Stimulated activated CD8-positive, alpha-beta memory T cell treated with anti-CD3 and anti-CD28 coated beads, Interleukin-7, amount 100 ng/mL, for 1 hour (primary cell): ENCODE results near the gene ATP7A.
"Not testable (repeated sequence)": the region's sequence is repeated elsewhere in the genome, so short reads cannot be mapped to it uniquely, and the experiment has no call there.

Experiments used
- DNase-seq, 2 donors: peaks; one replicate each; pipeline ENCODE4 v3.0.0-alpha.2; 2020; ENCODE audit warnings: low read depth in 2 of 2

Gene ATP7A

GRCh38 chrX:78035061-78035460 is 124.6 kb downstream of the ATP7A start:
- no peak for DNase-seq

DNA sequence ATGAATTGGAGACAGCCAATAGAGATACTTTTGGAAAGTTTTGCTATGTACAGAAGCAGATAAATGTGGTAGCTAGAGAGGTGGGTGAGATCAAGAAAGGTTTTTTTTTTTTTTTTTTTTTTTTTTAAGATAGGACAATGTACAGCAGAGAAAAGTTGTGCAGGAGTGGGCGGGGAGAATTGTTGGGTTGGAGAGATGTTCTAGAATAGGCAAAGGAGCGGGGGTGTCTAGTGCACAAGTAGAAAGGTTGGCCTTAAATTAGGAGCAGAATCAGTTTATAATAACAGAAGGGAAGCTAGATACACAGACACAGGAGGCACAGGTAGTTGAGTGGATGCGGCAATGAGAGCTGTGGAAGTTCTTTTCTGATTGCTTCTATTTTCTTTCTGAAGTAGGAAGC is 127.4 kb downstream of the ATP7A start:
- no peak for DNase-seq

DNA sequence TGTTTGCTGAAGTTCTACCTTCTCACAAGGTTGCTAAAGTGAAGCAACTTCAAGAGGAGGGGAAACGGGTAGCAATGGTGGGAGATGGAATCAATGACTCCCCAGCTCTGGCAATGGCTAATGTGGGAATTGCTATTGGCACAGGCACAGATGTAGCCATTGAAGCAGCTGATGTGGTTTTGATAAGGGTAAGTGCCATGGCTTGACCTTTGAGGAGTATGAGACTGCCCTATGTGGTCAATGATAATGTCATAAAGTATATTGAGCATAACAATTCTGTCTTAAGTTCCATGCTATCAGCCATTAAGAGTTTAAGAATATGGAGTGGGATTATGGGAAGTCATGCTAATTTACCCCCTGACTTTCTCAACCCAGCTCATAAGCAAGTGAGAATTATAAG is 132.1 kb downstream of the ATP7A start:
- DNase-seq = no peak

DNA sequence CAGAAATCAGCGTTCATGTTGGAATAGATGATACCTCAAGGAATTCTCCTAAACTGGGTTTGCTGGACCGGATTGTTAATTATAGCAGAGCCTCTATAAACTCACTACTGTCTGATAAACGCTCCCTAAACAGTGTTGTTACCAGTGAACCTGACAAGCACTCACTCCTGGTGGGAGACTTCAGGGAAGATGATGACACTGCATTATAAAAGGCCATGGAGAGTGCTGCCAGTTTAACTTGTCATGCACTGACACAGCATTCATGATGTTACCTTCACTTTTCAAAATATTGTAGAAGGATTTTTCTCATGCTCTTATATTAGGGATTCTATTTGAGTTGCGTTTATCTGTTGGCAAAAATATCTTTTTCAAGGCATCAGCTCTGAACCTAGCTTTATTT is 135.9 kb downstream of the ATP7A start:
- DNase-seq = no peak

GRCh38 chrX:78048052-78048451 is 137.6 kb downstream of the ATP7A start:
- no peak for DNase-seq

- DNase-seq = no peak
Observed at GRCh38 chrX:78063687-78064086, 153.2 kb downstream of the ATP7A start.

- no peak for DNase-seq
Observed at GRCh38 chrX:78064152-78064551, 153.7 kb downstream of the ATP7A start.

DNA sequence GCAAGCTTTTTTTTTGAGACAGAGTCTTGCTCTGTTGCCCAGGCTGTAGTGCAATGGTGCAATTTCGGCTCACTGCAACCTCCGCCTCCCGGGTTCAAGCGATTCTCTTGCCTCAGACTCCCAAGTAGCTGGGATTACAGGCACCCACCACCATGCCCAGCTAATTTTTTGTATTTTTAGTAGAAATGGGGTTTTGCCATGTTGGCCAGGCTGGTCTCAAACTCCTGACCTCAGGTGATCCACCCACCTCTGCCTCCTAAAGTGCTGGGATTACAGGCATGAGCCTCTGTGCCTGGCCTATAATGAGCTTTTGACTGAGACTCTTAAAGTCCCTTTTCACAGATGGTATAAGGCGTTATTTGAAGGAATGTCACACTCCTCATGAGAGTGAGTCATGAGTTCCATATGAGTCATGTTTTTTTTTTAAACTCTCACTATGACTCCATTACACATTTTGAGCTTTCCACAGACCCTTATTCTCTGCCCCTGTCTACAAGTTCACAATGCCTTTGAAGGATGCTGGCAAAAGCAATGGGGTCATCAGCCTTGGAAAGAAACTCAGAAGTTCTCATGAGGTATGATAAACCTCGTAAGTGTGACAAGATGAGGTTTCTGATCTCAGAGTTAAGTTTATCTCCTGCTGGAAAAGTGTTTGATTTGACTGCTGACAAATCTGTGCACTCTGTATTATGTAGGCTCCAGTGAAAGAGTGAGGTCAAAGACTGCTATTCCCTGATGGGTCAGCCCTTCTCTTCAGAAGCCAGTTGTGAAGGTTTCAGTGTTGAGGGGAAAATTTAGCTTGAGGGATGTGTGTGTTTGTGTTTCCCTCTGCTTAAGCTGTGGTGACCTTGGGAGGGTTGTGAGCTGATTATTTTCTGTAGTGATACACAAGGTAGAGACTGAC is 154.5 kb downstream of the ATP7A start:
- DNase-seq = not testable (repeated sequence)

DNA sequence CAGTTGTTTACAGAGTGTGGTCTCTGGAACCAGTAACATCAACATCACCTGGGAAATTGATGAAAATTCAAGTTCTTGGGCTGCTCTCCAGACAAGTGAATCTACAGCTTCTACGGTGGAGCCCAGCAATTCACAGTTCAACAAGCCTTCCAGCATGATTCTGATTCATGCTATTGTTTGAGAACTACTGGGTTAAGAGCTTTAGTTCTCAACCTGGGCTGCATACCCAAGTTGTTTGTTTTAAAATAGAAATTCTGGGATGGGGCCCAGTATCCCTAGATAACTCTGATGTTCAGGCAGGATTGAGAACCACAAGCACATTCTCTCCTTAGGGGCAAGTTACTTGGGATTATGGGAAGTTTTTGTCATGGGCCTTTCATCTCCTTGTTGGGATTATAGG is 155.6 kb downstream of the ATP7A start:
- DNase-seq = no peak

DNA sequence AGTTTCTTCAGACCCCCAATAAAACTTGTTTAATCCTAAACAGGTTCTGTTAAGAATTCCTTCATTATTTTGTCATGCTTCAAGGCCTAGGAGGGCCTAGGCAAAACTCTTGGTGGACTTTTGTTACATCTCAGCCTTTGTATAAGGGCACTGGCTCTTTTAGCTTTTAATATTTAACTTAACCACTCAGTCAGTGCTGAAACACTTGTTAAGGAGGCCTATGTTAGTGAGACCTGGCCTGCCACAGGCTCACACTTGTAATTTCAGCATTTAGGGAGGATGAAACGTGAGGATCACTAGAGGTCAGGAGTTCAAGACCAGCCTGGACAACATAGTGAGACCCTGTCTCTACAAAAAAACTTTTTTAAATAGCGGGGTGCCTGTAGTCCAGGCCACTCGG is 160.8 kb downstream of the ATP7A start:
- no peak for DNase-seq

DNA sequence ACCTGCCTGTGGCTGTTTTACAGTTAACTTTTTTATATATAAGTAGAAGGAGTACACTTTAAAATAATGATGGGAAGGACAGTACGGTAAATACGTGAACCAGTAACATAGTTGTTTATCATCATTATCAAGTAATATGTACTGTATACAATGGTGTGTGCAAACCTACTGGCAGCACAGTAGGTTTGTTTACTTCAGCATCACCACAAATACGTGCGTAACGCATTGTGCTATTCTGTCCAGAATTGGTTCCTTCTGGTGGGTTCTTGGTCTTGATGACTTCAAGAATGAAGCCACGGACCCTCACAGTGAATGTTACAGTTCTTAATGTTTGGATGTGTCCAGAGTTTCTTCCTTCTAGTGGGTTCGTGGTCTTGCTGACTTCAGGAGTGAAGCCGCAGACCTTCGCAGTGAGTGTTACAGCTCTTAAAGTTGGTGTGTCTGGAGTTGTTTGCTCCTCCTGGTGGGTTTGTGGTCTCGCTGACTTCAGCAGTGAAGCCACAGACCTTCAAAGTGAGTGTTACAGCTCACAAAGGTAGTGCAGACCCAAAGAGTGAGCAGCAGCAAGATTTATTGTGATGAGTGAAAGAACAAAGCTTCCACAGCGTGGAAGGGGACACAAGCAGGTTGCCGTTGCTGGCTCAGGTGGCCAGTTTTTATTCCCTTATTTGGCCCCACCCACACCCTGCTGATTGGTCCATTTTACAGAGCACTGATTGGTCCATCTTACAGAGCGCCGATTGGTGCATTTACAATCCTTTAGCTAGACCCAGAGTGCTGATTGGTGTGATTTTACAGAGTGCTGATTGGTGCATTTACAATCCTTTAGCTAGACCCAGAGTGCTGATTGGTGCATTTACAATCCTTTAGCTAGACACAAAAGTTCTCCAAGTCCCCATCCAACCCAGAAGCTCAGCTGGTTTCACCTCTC is 162.9 kb downstream of the ATP7A start:
- peak in 1 of 2 donors; percentile 16 for DNase-seq

- no peak for DNase-seq
Observed at GRCh38 chrX:78074088-78074487, 163.6 kb downstream of the ATP7A start.

- no peak for DNase-seq
Observed at GRCh38 chrX:78075787-78076389, 165.4 kb downstream of the ATP7A start.

DNA sequence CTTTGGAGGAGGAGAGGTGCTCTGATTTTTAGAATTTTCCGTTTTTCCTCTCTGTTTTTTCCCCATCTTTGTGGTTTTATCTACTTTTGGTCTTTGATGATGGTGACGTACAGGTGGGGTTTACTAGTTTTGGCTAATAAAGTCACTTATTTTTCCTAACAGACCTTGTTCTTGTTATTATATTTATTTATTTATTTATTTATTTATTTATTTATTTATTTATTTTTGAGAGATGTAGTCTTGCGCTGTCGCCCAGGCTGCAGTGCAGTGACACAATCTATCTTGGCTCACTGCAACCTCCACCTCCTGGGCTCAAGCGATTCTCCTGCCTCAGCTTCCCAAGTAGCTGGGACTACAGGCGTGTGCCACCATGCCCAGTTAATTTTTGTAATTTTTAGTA is 170.9 kb downstream of the ATP7A start:
- not testable (repeated sequence) for DNase-seq

DNA sequence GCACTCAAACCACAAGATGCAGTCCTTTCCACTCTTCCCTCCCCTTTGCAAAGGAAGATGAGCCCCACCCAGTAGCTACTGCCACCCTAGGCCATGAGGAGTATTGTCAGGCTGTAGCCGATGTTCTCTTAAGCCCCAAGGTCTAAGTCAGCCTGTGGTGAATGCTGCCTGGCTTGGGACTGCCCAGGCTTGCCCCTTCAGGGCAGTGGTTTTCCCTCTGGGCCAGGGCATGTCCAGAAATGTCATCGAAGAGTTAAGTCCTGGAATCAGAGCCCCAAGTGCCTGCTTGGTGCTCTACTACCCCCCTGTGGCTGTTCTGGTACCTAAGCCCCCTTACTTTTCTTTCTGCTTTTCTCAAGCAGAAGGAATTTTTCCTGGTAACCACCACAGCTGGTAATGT is 181.8 kb downstream of the ATP7A start:
- no peak for DNase-seq

GRCh38 chrX:78098108-78098507 is 187.6 kb downstream of the ATP7A start:
- DNase-seq = no peak
